ENCODE results near the gene NELL2.

GRCh38 chr12:44663291-44663690 is 212.8 kb downstream of the NELL2 start:
- TF ChIP-seq USF1 (IDR thresholded peaks at IDR 0.05), result no peak
- TF ChIP-seq EP300 (IDR thresholded peaks at IDR 0.05; ENCODE audit: borderline replicate concordance), result no peak
- TF ChIP-seq CREB1 (IDR thresholded peaks at IDR 0.05; ENCODE audit: low read depth), result no peak
- TF ChIP-seq TEAD4 (IDR thresholded peaks at IDR 0.05), result no peak
- no peak for TF ChIP-seq EGR1 (IDR thresholded peaks at IDR 0.05)
- no peak for TF ChIP-seq MAX (IDR thresholded peaks at IDR 0.05)
- no peak for TF ChIP-seq TCF12 (IDR thresholded peaks at IDR 0.05; ENCODE audit: low read depth)
- TF ChIP-seq YY1 (IDR thresholded peaks at IDR 0.05; ENCODE audit: low read depth), result no peak
- TF ChIP-seq ZBTB7A (IDR thresholded peaks at IDR 0.05; ENCODE audit: low read depth), result no peak
- no peak for TF ChIP-seq RAD21 (IDR thresholded peaks at IDR 0.05; ENCODE audit: low read depth)
- no peak for TF ChIP-seq REST (IDR thresholded peaks at IDR 0.05; ENCODE audit: low read depth)
- TF ChIP-seq CEBPB (IDR thresholded peaks at IDR 0.05), result no peak
- no peak for TF ChIP-seq TAF1 (IDR thresholded peaks at IDR 0.05; ENCODE audit: low read depth)

Measured in Ishikawa (cell line).